ENCODE results near the gene CDC45. TPM values are rescaled to one million over a fixed set of nuclear protein-coding genes. Genes with fewer than 3 reads are reported as not detected.

The CDC45 gene
- total RNA-seq, 1 donor from 2014 or later = 3.7 TPM

- peaks cover 12% of the 10 kb centered on the region for H3K9me3 Mint-ChIP-seq (ENCODE audit: unreplicated experiment)
- no peak for TF ChIP-seq CTCF (IDR thresholded peaks at IDR 0.05)
- H3K4me1 Mint-ChIP-seq (ENCODE audit: unreplicated experiment) = peaks cover 4% of the 10 kb centered on the region
- H3K36me3 Mint-ChIP-seq (ENCODE audit: unreplicated experiment) = no peaks in the 10 kb centered on the region
- H3K27me3 Mint-ChIP-seq (ENCODE audit: unreplicated experiment) = peaks cover 14% of the 10 kb centered on the region
- no peak overlapping the region for H3K4me3 Mint-ChIP-seq (ENCODE audit: unreplicated experiment)
- DNase-seq (ENCODE audit: extremely low spot score, unreplicated experiment) = no peak
- no peak overlapping the region for H3K27ac Mint-ChIP-seq (ENCODE audit: unreplicated experiment)
Measured at GRCh38 chr22:19568337-19569275, 88.9 kb downstream of the CDC45 start.

- DNase-seq (ENCODE audit: extremely low spot score, unreplicated experiment) = no peak
- no peaks in the 10 kb centered on the region for H3K36me3 Mint-ChIP-seq (ENCODE audit: unreplicated experiment)
- no peak for TF ChIP-seq CTCF (IDR thresholded peaks at IDR 0.05)
- peaks cover 6% of the 10 kb centered on the region for H3K9me3 Mint-ChIP-seq (ENCODE audit: unreplicated experiment)
- no peak overlapping the region for H3K4me3 Mint-ChIP-seq (ENCODE audit: unreplicated experiment)
- H3K4me1 Mint-ChIP-seq (ENCODE audit: unreplicated experiment) = peaks cover 4% of the 10 kb centered on the region
- H3K27ac Mint-ChIP-seq (ENCODE audit: unreplicated experiment) = no peak overlapping the region
- H3K27me3 Mint-ChIP-seq (ENCODE audit: unreplicated experiment) = peaks cover 8% of the 10 kb centered on the region
Measured at GRCh38 chr22:19569276-19569640, 89.5 kb downstream of the CDC45 start.

- TF ChIP-seq CTCF (IDR thresholded peaks at IDR 0.05) = no peak
- Mint-ChIP-seq H3K27me3 (ENCODE audit: unreplicated experiment) (peaks cover 3% of the 10 kb centered on the region), H3K36me3 (ENCODE audit: unreplicated experiment) (no peaks in the 10 kb centered on the region), H3K4me3 (ENCODE audit: unreplicated experiment) (no peak overlapping the region), H3K9me3 (ENCODE audit: unreplicated experiment) (no peaks in the 10 kb centered on the region), H3K4me1 (ENCODE audit: unreplicated experiment) (peaks cover 4% of the 10 kb centered on the region), H3K27ac (ENCODE audit: unreplicated experiment) (no peak overlapping the region)
- DNase-seq (ENCODE audit: extremely low spot score, unreplicated experiment) = no peak
Measured at GRCh38 chr22:19569976-19570375, 90.3 kb downstream of the CDC45 start.

Other genes with a start within 250 kb of the CDC45 start
- gene CLTCL1, start 188.2 kb upstream of the CDC45 start, total RNA-seq = 7.9 and 10.1 TPM in 2 replicates
- gene HIRA, start 48.2 kb upstream of the CDC45 start, total RNA-seq = 33.2 and 33.8 TPM in 2 replicates
- gene MRPL40, start 47.4 kb upstream of the CDC45 start, total RNA-seq = 24.2 and 29.6 TPM in 2 replicates
- 29.0 and 30.1 TPM in 2 replicates for gene C22orf39, start 32.2 kb upstream of the CDC45 start, total RNA-seq
- 72.5 and 74.9 TPM in 2 replicates for gene UFD1, start 727 bp upstream of the CDC45 start, total RNA-seq
- not detected in 2 replicates for gene CLDN5, start 44.5 kb downstream of the CDC45 start, total RNA-seq
- gene SEPTIN5, start 234.6 kb downstream of the CDC45 start, total RNA-seq = 103 and 108 TPM in 2 replicates
- 28.6 and 34.1 TPM in 2 replicates for gene GP1BB, start 243.6 kb downstream of the CDC45 start, total RNA-seq

All from osteocyte (in vitro differentiated cells).